ENCODE measurements around the gene PCSK2. TPM values are rescaled to one million over a fixed set of nuclear protein-coding genes. Genes with fewer than 3 reads are reported as not detected.
A peak's percentile ranks its signal among the peaks of the same experiment; 100 is the strongest.

The PCSK2 gene
- total RNA-seq, 1 donor from 2014 or later = 46.4 TPM

DNA sequence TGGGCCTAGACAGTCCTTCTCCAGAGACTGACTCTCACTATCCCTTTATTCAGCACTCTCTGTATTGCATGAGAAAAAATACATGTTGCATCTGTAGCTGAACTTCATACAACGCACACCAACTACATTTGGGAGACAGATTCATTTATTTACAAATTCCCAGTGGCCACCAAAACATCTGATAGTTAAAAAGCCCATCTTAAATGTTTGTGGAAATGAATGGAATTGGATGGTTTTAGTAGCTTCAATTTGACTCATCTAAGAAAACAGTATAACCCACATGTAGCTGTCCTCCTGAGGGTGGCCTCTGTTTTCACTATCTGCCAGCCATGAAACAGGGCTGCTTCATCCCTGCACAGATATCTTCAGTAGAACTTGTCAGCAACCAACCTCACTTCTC is 116.3 kb downstream of the PCSK2 start:
- Mint-ChIP-seq H3K36me3 (no peaks in the 10 kb centered on the region), H3K27me3 (peaks cover 7% of the 10 kb centered on the region), H3K27ac (no peak overlapping the region), H3K9me3 (peaks cover 8% of the 10 kb centered on the region), H3K4me3 (no peak overlapping the region), H3K4me1 (ENCODE audit: unreplicated experiment) (peaks cover 26% of the 10 kb centered on the region)
- TF ChIP-seq, protein P1, sequence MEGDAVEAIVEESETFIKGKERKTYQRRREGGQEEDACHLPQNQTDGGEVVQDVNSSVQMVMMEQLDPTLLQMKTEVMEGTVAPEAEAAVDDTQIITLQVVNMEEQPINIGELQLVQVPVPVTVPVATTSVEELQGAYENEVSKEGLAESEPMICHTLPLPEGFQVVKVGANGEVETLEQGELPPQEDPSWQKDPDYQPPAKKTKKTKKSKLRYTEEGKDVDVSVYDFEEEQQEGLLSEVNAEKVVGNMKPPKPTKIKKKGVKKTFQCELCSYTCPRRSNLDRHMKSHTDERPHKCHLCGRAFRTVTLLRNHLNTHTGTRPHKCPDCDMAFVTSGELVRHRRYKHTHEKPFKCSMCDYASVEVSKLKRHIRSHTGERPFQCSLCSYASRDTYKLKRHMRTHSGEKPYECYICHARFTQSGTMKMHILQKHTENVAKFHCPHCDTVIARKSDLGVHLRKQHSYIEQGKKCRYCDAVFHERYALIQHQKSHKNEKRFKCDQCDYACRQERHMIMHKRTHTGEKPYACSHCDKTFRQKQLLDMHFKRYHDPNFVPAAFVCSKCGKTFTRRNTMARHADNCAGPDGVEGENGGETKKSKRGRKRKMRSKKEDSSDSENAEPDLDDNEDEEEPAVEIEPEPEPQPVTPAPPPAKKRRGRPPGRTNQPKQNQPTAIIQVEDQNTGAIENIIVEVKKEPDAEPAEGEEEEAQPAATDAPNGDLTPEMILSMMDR (conservative IDR thresholded peaks at IDR 0.05) = no peak
- no peak for DNase-seq (ENCODE audit: extremely low spot score, unreplicated experiment)

DNA sequence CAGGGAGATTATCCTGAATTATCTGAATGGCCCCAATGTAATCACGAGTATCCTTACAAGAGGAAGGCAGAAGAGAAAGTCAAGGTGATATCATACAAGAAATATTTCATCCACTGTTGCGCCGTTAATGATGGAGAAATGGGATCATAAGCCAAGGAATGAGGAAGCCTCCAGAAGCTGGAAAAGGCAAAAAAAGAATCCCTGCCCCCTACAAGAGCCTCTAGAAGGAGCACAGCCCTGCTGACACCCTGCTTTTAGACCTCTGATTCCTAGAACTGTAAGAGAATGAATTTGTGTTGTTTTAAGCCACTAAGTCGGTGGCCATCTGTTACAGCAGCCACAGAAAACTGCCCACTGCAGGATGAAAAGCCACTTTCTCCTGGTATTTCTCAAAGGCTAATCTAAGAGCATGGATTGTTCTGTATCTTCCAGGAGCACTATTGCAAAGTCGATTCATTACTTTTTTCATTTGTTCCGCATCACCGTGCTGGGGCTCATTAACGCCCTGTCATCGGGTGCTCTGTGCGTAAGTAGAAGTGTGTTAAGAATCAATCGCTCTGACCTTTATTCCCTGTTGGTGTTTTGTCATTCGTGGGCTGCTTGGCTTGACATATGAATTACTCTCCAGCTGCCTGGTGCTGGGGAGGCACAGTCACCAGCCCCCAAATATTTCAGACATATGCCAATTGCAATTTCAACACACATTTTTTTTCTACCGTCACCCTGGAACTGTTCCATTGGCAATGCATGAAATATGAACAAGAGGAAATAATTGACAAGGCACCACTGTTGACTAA is 117.0 kb downstream of the PCSK2 start:
- H3K27ac Mint-ChIP-seq = peak overlapping the region; percentile 31
- DNase-seq (ENCODE audit: extremely low spot score, unreplicated experiment) = no peak
- H3K9me3 Mint-ChIP-seq = peaks cover 7% of the 10 kb centered on the region
- no peak overlapping the region for H3K4me3 Mint-ChIP-seq
- peaks cover 7% of the 10 kb centered on the region for H3K27me3 Mint-ChIP-seq
- TF ChIP-seq, protein P1 (conservative IDR thresholded peaks at IDR 0.05) = no peak
- H3K36me3 Mint-ChIP-seq = no peaks in the 10 kb centered on the region
- H3K4me1 Mint-ChIP-seq (ENCODE audit: unreplicated experiment) = peaks cover 22% of the 10 kb centered on the region

DNA sequence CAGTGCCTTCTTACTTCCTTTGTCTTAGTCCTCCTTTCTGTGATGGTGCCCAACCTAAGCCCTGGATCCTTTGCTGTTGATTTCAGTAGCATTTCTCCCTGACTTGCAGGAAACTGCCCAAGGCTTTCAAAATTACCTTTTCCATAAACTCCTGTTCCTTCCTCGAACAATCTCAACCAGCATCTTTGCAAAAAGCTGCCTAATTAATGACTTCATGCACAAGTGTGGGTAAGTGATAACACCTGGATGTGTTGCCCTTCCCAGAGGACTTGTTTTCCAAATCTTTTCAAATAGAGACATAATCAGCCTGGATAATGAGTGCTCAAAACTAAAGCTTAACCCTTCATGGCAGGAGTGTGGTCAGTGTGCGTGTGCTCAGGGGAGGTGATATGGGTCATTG is 118.0 kb downstream of the PCSK2 start:
- H3K27ac Mint-ChIP-seq = no peak overlapping the region
- no peak overlapping the region for H3K4me3 Mint-ChIP-seq
- TF ChIP-seq, protein P1 (conservative IDR thresholded peaks at IDR 0.05) = no peak
- peaks cover 18% of the 10 kb centered on the region for H3K4me1 Mint-ChIP-seq (ENCODE audit: unreplicated experiment)
- peaks cover 7% of the 10 kb centered on the region for H3K27me3 Mint-ChIP-seq
- DNase-seq (ENCODE audit: extremely low spot score, unreplicated experiment) = no peak
- no peaks in the 10 kb centered on the region for H3K36me3 Mint-ChIP-seq
- H3K9me3 Mint-ChIP-seq = no peaks in the 10 kb centered on the region

DNA sequence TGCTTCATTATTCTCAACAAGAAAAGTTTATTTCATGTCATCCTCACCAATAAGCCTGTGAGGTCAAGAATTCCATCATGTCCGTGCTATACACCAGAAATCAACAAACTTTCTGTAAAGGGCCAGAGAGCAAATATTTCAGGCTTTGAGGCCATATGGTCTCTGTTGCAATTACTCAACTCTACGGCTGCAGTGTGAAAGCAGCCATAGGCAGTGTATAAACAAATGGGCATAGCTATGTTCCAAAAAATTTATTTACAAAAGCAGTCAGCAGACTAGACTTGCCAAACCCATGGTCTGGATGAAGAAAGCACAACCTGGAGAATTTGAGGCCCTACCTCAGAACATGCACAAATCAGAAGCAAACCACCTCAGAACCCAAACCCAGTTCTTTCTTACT is 118.5 kb downstream of the PCSK2 start:
- H3K27ac Mint-ChIP-seq = no peak overlapping the region
- H3K4me1 Mint-ChIP-seq (ENCODE audit: unreplicated experiment) = peaks cover 18% of the 10 kb centered on the region
- H3K4me3 Mint-ChIP-seq = no peak overlapping the region
- H3K9me3 Mint-ChIP-seq = no peaks in the 10 kb centered on the region
- H3K27me3 Mint-ChIP-seq = peaks cover 7% of the 10 kb centered on the region
- H3K36me3 Mint-ChIP-seq = no peaks in the 10 kb centered on the region
- TF ChIP-seq, protein P1 (conservative IDR thresholded peaks at IDR 0.05) = no peak
- no peak for DNase-seq (ENCODE audit: extremely low spot score, unreplicated experiment)

DNA sequence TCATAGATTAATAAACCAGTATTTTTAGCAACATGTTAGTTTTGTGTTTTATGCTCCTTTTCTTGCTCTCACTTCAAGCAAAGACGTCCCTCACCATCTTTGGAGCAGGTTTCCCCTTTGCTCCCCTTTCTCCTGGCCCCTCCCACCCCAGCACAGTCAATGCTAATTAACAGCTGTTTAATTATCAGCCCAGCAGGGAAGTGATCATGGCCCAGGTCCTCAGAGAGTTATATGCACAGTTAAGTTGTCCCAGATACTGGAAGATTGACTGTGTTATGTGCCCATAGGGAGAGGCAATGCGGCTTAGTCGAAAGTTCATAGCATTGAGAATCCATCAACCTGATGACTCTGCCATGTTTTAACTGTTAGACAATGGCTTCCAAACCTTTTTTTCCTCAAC is 123.5 kb downstream of the PCSK2 start:
- H3K4me1 Mint-ChIP-seq (ENCODE audit: unreplicated experiment) = no peaks in the 10 kb centered on the region
- H3K27ac Mint-ChIP-seq = no peak overlapping the region
- peaks cover 7% of the 10 kb centered on the region for H3K27me3 Mint-ChIP-seq
- H3K36me3 Mint-ChIP-seq = no peaks in the 10 kb centered on the region
- H3K4me3 Mint-ChIP-seq = no peak overlapping the region
- no peaks in the 10 kb centered on the region for H3K9me3 Mint-ChIP-seq
- DNase-seq (ENCODE audit: extremely low spot score, unreplicated experiment) = no peak
- TF ChIP-seq, protein P1 (conservative IDR thresholded peaks at IDR 0.05) = no peak
